ENCODE measurements around the gene NDUFB3.
"Not testable (repeated sequence)": the region's sequence is repeated elsewhere in the genome, so short reads cannot be mapped to it uniquely, and the experiment has no call there.

The NDUFB3 gene

DNA sequence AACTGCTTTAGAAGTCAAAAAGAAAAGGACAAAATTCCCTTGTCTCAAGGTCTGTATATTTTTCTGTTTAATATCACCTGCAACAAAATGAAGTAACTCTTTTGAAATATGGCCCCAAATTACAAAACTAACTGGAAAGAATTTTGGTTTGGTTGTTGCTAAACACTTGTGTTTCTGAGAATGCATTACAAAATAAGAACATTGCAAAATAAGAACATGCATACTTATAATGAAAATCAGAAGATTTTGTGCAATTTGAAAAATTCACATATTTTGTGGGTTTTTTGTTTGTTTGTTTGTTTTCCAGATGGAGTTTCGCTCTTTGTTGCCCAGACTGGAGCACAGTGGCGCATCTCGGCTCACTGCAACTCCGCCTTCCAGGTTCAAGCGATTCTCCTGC is 21.8 kb downstream of the NDUFB3 start:
- DNase-seq = no peak

DNA sequence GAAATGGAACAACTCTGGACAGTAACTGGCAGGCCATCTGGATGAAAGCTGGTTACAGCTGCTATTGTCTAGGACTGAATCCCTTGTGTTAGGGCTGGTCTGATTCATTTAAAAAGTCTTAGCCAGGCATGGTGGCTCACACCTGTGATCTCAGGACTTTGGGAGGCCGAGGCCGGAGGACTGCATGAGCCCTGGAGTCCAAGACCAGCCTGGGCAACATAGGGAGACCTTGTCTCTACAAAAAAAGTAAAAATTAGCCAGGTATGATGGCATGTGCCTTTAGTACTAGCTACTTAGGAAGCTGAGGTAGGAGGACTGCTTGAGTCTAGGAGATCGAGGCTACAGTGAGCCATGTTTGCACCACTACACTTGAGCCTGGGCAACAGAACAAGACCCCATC is 28.7 kb downstream of the NDUFB3 start:
- DNase-seq = no peak

DNA sequence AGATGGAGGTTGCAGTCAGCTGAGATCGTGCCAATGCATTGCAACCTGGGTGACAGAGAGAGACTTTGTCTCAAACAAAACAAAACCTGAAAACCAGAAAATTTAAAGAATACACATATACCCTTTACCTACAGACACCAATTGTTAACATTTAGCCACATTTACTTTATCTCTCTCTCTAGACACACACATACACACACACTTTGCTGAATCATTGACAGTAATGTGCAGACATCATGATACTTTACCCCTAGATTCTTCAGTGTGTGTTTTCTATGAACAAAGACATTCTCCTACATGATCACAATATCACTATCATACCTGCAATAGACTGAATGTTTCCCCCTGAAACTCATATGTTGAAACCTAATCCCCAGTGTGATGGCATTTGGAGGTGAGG is 34.0 kb downstream of the NDUFB3 start:
- DNase-seq = no peak

DNA sequence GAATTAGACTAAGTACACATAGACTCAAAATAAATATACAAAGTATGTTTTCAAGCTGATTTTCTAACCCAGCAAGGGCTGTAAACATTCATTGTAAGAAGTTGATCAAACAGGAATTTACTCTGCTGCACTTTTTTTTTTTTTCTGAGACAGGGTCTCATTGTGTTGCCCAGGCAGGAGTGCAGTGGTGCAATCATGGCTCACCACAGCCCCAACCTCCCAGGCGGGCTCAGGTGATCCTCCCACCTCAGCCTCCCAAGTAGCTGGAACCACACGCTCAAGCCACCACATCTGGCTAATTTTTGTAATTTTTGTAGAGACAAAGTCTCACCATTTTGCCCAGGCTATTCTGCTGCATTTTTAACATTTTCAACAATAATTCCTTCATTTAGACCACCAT is 35.8 kb downstream of the NDUFB3 start:
- DNase-seq = no peak

DNA sequence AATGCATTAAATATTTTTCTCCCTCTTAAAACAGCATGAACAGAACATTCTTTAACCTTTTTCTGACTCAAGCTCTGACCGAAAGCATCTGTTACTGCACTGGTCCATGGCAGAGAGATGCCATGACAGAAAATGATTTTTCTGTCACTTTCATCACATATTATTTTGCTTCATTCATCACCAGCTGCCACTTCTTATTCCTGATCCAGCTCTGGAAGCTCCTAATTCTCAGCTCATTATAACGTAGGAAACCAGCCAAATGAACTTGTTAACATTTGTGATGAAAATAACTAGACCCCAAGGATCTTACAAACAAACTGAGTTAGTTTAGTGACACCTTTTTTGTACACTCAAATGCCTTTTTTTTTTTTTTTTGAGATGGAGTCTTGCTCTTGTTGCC is 36.5 kb downstream of the NDUFB3 start:
- DNase-seq = no peak

DNA sequence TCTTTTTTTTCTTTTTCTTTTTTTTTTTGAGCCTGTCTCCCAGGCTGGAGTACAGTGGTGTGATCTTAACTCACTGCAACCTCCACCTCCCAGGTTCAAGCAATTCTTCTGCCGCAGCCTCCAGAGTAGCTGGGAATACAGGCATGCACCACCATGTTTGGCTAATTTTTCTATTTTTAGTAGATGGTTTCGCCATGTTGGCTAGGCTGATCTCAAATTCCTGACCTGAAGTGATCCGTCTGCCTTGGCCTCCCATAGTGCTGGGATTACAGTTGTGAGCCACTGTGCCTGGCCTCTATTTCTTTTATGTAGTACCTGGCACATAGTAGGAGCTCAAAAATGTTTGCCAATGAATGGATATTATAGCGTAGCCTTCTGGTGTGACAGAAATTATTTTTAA is 37.4 kb downstream of the NDUFB3 start:
- DNase-seq = no peak

DNA sequence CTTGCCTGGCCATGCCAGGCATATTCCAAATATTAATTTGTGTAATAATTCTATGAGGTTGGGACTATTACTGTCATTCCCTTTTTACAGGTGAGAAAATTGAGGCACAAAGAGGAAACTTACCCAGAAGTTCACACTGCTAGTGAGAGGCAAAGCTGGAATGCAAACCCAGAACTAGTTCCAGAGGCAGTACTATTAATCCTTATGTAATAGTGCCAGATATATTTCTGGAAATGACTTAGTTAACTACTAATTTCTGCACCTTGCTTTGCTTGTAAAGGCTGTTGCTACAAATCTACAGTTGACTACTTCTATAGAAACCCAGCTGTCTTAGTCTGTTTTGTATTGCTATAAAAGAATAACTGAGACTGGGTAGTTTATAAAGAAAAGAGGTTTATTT is 38.8 kb downstream of the NDUFB3 start:
- no peak for DNase-seq

DNA sequence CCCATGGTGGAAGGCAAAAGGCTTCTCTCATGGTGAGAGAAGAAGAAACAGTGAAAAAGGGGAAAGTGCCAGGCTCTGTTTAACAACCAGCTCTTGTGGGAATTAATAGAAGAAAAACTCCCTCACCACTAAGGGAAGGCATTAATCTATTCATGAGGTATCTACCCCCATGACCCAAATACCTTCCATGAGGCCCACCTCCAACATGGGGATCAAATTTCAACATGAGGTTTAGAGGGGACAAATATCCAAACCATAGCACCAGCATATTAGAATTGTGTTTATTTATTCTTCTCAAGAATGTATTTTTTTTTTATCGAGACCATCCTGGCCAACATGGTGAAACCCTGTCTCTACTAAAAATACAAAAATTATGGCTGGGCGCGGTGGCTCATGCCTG is 39.3 kb downstream of the NDUFB3 start:
- no peak for DNase-seq

DNA sequence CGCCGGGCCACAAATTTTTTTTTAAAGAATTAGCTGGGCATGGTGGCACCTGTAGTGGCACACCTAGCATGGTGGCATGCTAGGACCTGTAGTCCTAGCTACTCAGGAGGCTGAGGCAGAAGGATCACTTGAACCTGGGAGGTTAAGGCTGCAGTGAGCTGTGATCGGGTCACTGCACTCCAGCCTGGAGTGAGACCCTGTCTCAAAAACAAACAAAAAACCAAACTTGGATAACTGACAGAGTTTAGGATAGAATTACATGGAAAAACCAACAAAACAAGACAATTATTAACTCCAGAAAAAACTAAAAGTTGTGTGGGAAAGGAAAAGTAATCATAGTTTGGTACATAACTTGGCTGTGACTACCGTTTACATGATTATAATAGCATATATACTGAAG is 42.5 kb downstream of the NDUFB3 start:
- no peak for DNase-seq

DNA sequence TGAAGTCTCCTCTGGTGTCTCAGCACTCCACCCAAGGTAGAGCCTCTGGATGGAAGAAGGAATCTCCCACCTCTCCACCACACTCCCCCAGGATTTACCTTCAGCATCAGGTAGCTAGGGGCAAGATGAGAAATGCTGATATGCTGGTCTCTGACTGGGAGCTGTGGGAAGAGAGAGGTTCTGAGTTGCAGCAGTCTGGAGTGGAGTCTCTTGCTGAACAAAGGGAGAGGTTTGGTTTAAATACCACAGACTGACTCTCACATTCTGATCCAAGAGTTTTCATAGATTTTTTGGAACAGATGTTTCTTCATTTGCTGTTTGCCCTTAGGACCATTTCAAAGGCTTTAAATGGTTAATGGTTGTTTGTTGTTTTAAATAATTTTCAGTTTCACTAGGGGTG is 43.0 kb downstream of the NDUFB3 start:
- DNase-seq = no peak

DNA sequence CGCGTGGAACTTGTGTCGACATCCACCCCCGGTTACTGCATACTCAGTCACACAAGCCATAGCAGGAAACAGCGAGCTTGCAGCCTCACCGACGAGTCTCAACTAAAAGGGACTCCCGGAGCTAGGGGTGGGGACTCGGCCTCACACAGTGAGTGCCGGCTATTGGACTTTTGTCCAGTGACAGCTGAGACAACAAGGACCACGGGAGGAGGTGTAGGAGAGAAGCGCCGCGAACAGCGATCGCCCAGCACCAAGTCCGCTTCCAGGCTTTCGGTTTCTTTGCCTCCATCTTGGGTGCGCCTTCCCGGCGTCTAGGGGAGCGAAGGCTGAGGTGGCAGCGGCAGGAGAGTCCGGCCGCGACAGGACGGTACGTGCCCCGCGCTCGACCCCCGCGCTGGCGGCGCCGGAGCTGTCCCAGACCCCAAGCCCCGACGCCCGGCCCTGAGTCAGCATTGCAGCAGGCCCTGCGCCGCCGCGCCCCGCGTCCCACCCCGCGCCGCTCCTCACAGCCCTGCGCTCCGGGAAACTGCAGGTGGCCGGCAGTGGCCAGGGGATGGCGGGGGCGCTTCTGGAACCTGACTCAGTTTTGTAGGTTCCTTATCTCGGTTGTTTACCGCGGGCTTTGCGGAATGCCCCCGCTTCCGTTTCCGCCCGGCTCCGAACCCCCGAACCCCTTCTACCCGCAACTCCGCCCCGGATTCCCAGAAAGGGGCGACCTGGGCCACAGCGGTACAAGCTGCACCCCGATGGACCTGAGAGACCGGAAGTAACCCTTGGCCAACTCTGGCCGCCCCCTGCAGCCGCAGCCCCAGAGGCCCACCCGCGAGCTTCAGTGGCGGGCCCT is 44.5 kb downstream of the NDUFB3 start, which contains the start of gene CFLAR:
Gene CFLAR, plus strand, starts transcription at position 50 of the 844 bp plus-strand sequence. CDS start 13,702 bp downstream, outside the sequence.
- peak; percentile 65 for DNase-seq

DNA sequence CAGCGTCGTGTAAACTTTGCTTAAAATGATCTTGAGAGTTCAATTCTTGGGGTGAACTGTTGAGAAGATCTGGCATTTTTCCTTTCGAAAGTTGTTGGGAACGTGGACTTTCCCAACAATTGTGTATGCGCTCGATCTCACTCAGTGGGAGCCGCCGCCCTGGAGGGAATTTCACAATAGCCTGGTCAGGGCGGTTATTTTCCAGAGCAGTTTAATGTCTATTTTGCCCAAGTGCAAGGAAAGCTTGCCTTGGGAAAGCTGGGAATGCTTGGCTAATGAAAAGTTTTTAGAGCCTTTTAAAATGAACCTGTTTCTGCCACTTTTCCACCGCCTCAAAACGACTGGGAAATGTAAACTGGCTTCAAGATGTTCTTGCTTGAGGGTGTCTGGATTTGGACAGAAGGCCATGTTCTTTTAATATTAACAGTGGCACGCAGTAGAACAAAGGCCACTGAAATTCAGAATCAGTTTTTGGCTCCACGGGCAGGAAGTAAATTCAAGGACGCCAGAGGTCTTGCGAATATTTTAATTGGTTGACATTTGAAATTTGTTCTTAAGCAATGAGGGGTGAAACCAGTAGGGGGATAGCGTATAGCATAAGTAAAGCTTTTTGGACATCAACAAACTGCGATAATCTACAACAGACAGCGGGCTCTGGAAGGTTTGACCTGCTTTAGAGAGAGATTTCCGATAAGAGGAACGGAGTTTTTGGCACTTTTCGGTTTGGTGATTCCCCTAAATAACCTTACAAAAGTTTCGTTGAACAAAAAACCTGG is 45.3 kb downstream of the NDUFB3 start:
- peak; percentile 88 for DNase-seq

DNA sequence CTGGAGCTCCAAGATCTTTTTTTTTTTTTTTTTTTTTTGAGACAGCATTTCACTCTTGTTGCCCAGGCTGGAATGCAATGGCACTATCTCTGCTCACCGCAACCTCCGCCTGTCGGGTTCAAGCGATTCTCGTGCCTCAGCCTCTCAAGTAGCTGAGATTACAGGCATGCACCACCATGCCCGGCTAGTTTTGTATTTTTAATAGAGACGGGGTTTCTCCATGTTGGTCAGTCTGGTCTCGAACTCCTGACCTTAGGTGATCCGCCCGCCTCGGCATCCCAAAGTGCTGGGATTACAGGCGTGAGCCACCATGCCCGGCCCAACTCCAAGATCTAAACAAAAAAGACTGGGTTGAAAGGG is 45.9 kb downstream of the NDUFB3 start:
- DNase-seq = not testable (repeated sequence)

DNA sequence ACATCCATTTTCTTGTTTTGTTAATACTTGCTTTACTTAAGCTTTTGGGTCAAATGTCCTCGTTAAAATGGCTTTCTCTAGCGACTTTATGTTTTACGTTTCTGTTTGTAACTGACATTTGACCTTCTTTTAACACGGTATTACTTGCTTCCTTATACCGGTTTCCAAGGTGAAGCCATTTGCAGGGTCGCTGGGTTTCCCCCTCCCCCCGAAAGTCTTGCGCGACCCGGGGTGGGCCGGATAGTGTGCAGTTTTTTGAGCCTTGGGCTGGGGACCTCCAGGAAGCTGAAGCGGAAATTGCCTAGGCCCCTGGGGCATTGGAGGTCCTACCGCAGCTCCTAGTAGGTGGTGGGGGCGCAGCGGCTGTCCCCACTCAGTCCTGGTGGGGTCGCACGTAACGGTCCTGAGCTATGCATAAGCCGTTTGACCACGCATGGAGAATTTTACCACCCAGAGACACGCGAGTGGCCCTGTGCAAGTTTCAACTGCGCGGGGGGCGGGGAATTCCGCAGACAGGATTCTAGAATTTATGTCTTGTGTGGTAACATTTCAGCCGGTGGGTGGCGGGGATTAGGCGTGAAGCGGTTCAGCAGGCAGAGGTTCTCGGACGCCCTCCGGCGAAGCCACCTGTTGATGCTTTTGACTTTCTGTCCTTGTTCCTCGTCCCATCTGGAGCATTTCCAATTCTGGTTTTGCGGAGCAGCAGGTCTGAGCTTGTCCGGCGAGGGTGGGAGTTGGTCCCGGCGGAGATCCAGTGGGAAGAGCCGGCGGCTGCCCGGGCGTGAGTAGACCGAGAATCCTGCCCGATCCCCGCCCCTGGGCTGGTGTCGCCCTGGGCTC is 46.5 kb downstream of the NDUFB3 start:
- DNase-seq = peak; percentile 79

DNA sequence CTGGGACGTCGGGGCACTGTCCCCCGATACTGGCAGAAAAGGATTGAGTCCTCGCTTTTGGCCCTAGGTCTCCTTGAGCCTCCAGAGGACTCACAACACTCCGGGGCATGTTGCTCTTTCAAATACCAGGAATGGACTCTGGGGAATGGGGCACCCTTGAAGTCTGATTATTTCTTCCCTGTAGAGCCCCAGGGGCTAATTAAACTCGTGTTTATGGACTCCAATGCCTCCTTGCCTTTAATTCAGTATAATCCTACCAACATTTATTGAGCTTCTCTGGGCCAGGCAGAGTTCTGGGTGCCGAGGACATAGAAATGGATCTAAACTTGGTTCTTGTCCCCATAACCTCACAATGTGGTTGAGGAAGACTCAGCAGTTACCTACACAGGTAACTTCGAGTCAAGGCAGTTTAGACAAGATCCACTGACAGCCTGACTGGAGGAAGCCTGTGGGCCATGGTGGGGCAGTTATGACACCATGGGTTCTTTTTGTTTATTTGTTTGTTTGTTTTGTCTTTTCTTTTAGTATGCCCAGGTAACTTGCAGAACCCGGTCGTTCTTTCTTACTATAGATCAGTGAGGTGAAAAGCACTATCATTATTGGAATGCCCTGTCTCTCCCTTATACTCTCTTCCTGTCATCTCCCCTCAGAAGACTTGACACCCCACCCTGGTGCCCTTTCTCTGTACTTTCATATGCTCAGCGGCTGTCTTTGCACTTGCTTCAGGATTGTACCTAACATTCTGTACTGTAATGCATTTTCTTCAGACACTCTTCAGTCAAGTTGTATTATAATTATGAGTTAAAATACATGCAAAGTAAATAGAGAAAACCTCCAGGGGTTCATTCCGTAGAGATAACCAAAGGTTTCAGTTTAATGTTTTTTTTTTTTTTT is 47.4 kb downstream of the NDUFB3 start:
- DNase-seq = no peak

DNA sequence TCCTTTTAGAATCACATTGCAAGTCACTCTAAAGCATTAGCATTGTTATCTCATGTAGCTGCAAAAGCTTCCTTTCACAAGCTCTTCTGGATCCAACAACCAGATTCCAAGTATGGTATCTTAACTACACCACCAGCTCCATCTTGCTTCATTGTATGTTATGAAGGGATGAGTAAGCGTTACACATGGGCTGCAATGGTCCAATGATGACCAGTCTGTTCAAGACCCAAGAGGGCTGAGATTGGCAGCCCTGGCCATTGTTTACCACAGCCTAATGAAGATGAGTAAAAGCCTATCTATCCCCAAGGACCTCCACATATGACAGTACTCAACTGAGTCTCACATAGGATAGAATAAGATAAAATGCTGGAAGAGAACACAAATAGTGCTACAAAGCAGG is 50.5 kb downstream of the NDUFB3 start:
- DNase-seq = no peak

DNA sequence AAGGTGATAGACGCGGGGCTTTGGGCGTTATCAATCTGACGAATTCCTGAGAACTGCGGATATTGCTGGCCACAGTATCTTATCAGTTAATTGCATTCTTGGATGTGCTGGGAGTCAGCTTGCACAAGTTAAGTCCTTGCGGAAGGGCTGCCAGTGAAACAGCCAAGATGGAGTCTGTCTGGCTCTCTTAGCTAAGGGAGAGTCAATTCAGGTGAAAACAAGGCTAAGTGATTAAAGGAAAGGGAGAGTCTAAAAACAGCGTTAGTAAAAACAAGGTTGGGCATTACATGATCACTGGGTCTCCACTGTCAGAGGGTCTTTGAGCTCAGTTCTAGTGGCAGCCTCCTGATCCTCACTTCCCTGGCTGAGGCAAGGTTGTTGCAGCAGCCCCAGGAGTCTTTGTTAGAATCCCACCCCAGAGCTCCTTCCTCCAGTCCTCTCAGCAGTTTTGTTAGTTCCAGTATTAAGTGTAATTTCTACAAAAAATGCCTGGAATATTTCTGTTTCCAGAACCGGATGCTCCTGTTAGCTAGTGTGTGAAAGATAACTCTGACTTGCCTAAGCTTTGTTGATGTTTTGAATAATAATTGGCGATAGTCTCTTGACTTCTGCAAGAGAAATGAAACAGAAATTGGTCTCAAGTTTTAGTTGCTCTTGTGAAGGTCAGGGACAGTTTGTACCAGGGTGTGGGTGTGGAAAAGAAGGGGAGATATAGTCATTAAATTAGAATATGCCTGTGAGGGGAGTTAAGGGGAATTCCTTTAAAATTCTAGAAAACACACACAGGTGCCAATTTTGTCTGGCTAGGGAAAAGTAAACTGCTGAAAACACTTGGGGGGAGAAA is 54.7 kb downstream of the NDUFB3 start:
- DNase-seq = peak; percentile 52

DNA sequence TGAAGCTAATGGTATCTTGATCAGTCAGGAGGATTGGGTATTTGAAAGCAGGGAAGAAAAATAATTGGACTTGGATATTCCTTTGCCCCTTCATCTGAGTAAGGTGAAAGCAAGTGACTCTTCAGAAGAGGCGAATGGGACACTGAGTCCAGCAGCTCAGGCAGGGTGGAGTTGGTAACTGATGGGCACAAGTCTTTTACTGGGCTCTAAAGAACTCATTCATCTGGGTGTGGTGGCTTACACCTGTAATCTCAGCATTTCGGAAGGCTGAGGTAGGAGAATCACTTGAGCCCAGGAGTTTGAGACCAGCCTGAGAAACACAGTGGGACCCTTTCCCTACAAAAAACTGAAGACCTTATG is 55.3 kb downstream of the NDUFB3 start:
- DNase-seq = no peak

DNA sequence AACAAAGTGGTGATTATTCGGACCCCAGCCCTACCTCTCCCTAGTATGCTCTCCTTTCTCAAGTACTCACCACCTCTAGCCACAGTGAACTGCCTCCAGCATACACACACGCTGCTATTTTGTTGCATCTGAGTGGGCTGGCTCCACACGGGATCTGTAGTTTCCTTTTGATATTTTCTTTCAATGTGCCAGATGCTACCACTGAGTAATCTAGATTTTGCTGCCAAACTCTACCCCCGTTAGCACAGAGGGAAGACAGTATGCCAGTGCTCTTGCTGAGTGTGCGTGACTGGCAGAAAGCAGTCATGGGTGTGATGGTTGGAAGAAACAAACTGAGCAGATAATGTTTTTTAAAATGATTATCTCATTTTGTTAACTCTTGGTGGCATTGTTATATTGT is 55.8 kb downstream of the NDUFB3 start:
- no peak for DNase-seq

DNA sequence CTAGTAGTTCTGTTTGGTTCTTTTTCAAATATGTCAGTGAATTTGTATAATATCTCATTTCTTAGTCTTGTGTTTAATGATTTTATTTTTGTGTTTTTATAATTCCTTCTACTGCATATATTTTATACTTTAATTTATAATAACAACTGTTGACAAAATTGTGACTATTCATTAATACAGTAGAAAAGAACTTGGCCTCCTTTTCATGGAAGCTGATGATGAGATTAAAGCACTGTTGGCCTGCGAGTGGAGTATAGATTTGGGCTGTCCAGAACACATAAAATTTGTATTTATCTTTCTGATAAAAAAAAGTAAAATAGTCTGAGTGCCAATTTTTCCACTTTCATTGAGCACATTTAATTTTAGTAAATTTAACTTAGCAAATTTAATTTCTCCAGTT is 56.2 kb downstream of the NDUFB3 start:
- no peak for DNase-seq

DNA sequence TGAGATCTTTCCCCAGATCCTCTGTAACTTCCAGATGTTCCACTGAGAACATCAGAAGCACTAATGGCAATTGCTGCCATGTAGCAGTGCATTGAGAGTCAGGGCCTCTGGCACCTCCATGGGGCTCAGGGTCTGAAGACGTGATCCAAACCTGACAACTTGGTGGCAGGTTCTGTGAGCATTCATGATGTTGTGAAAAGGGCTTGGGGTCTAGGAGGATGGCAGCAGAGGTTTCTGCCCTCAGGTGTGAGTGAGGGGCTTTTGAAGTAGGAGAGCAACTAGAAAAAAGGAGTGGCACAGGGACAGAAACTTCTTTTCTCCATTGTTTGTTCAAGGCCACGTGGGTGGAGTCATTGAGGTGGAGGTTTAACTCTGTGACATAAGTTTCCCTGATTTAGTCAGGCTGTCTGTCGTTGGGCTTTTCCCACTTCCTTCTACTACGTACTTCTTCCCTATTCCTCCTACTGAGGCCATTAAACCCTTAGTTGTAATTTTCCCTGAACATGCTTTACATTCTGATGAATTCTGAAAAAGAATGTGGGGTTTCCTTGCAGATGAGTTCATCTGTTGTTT is 57.2 kb downstream of the NDUFB3 start:
- peak; percentile 88 for DNase-seq

Measured in fibroblast of skin of right quadriceps (primary cell).